Panc1 (cell line): Measurements from ENCODE around the gene WDR7.

Experiments used
- CTCF ChIP-seq: fragments of 450-650 bp; IDR thresholded peaks from 2 replicates; pipeline ENCODE4 v1.5.1; 2017; ENCODE audit warnings: mild to moderate bottlenecking
- POLR2AphosphoS5 ChIP-seq: IDR thresholded peaks from 2 replicates; pipeline ENCODE4 v1.6.1; 2012; ENCODE audit warnings: mild to moderate bottlenecking, low read depth, low read length, moderate library complexity
- REST ChIP-seq, 2 experiments: IDR thresholded peaks; 2 replicates each; pipeline ENCODE4 v1.6.1; 2011 to 2012; ENCODE audit warnings: low read depth in 2 of 2, control low read depth in 1 of 2, low read length in 1 of 2, mild to moderate bottlenecking in 1 of 2, moderate library complexity in 1 of 2; ENCODE audit not compliant: insufficient read depth in 1 of 2
- SIN3A ChIP-seq: IDR thresholded peaks from 2 replicates; pipeline ENCODE4 v1.6.1; 2012; ENCODE audit warnings: low read depth, mild to moderate bottlenecking, low read length, moderate library complexity, borderline replicate concordance; ENCODE audit not compliant: insufficient read depth
- TCF7L2 ChIP-seq: IDR thresholded peaks from 2 replicates; pipeline ENCODE4 v1.6.1; 2011; ENCODE audit warnings: mild to moderate bottlenecking, low read depth, low read length, inconsistent platforms

DNA sequence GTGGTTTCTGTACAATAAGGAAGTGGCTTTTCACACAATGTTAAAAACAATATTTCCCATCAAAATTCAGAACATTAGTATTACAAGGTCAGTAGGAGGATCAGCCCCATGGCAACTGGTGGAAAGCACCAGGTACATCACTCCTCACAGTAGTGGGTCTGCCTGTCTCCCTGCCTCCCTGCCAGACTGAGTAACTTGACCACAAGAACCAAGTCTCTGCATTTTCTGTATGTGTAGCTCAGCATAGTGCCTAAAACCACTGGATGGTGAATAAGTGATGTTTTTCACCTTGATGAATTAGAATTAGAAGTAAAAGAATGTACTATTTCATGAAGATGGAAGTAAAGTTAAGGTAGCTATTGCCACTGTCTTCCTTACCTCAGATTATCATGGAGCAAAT is 4.1 kb upstream of the WDR7 start:
- TF ChIP-seq CTCF: no peak
- no peak for TF ChIP-seq POLR2AphosphoS5
- no peak for TF ChIP-seq REST (IDR thresholded peaks at IDR 0.05; ENCODE audit: insufficient read depth in 1 of 2, low read depth in 2 of 2, low read length in 1 of 2)
- TF ChIP-seq SIN3A: no peak
- TF ChIP-seq TCF7L2: no peak
